T-helper 2 cell treated with Interferon-gamma antibody and Interleukin-4, amounts not matched to agents 100 ng/mL and 5 ng/mL, for 36 hours (primary cell): Measurements from ENCODE around the gene USO1. TPM values are rescaled to one million over a fixed set of nuclear protein-coding genes. Genes with fewer than 3 reads are reported as not detected.

Experiments used
- intact Hi-C: fragments of 100-400 bp; cut with micrococcal nuclease; formaldehyde crosslinking; loops from one replicate; pipeline ENCODE4 v1.15.1; 2023
- total RNA-seq: library from RNA; stranded (reverse); gene quantifications from 2 replicates; pipeline ENCODE4 v1.2.3, GENCODE V29; 2022

USO1 gene
- total RNA-seq, 1 donor from 2014 or later, result 49.3 TPM

DNA sequence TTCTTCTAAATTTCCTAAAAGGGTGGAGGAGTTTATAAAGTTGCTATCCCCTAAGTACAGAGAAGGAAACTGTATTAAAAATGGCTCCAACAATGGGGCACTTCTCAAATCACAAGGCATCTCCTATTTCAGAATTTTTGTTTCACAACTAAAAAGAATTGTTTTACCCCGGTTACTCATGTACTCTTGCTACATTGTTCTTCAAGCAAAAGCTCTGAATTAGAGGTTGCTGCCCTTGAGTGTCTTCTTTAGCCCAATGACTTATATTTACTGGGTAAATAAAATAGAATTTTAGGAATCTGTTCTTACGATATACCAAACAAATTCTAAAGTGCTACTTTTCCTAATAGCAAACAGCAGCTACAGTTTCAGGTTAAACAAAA is 110.4 kb downstream of the USO1 start:
- intact Hi-C loops, result no loop called here

DNA sequence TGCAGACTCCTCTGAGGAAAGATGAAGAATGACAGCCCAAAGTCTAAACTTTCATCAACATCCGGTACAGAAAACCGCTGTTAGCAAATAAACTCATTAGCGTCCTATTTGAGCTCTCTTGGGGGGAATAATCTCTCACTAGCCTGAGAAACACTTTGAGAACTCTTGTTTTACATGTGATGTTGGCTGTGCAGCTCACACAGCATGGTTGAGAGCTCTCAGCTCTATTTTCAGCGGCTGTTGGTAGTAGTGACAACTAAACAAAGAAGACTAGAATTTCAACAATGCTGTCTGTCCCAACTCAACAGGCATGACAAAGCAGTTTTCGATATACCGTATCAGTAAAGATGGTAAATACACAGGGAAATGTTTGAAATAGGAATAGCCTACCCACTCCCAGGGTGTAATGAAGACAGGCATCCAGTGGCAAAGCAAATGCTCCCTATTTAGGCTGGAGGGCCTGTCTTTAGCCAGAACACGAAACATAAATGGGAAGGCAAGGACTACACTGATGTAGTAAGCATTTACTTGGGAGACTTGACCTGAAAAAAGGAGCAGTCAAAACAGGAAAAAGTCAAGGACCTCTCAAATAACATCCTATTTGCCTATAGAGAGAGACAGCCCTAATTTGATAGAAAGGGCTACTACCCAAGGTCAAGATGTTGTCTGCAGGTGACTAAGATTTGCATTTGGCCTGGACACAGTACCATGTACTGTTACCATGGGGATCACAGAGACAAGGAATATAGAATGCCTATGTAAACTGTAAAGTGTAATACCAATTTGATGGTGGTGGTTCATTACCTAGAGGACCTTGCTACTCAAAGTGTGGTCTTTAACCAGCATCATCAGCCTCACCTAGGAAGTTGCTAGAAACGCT is 117.5 kb downstream of the USO1 start:
- intact Hi-C loops, result loop anchor here (10.0 kb wide), 1 partner anchor 187 kb away; no protein-coding TSS in a partner anchor

- intact Hi-C loops, result loop anchor here (10.0 kb wide), 1 partner anchor 189 kb away; no protein-coding TSS in a partner anchor
Observed at GRCh38 chr4:75843596-75843995, 119.2 kb downstream of the USO1 start.

DNA sequence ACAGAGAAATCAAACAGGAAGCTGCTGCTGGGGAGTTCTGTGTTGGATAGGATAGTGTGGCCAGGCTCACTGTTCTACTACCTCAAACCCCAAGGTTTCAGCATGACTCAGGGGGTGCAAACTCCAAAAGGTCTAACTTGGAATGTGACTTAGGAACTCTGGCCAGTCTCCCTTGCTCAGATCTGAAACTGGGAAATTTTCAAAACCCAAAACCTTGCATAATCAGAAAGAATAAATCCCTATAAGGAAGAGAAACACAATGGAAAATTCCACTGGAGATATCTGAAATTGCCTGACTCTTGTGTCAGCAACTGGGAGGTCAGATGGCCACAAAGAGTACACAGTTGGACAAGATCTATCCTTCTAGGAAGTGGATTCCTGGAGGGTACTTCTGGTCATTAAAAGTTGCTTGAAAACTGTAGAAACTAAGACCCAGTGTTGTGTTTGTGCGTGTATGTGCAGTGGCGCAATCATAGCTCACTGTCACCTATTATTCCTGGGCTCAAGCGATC is 119.8 kb downstream of the USO1 start:
- intact Hi-C loops, result loop anchor here (10.0 kb wide), 1 partner anchor 189 kb away; no protein-coding TSS in a partner anchor

- intact Hi-C loops, result loop anchor here (5.0 to 10.0 kb wide), 2 partner anchors 124 to 191 kb away; partner anchors contain the start of gene USO1
Observed at GRCh38 chr4:75845992-75846391, 121.6 kb downstream of the USO1 start.

- intact Hi-C loops, result loop anchor here (5.0 to 10.0 kb wide), 2 partner anchors 126 to 193 kb away; partner anchors contain the start of gene USO1
Observed at GRCh38 chr4:75848171-75848760, 123.9 kb downstream of the USO1 start.

GRCh38 chr4:75848891-75849290 is 124.5 kb downstream of the USO1 start:
- intact Hi-C loops, result loop anchor here (5.0 to 10.0 kb wide), 2 partner anchors 127 to 194 kb away; partner anchors contain the start of gene USO1

- intact Hi-C loops, result loop anchor here (5.0 to 10.0 kb wide), 2 partner anchors 127 to 195 kb away; partner anchors contain the start of gene USO1
Observed at GRCh38 chr4:75849461-75849860, 125.1 kb downstream of the USO1 start.

GRCh38 chr4:75858721-75859120 is 134.3 kb downstream of the USO1 start:
- intact Hi-C loops, result no loop called here

DNA sequence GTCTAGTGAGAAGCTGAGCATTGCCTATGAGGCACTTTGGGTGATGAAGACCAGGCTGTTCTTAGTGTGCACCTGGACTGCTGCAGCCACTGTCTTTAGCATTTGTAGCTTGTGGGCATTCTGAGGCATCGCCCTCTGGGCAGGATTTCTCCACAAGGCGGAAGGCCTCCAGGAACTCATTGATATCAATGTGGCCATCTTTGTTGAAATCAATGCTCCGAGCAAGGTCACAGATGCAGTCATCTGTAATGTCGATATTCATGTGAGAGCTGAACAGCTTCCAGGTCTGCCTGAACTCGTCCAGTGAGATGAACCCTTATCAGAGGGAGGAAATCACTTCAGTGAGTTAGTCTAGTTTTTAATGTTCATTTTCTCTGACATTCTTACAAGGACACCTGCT is 136.2 kb downstream of the USO1 start:
- intact Hi-C loops, result no loop called here

Other genes with a start within 250 kb of the USO1 start
- 24.2 and 24.9 TPM in 2 replicates for gene RCHY1, start 210.2 kb upstream of the USO1 start, total RNA-seq
- gene THAP6, start 210.1 kb upstream of the USO1 start, total RNA-seq, result 13.7 and 19.2 TPM in 2 replicates
- 0.86 and 1.2 TPM in 2 replicates for gene ODAPH, start 168.5 kb upstream of the USO1 start, total RNA-seq
- gene CDKL2, start 94.0 kb upstream of the USO1 start, total RNA-seq, result 0.34 and 0.75 TPM in 2 replicates
- 136 and 141 TPM in 2 replicates for gene G3BP2, start 51.2 kb upstream of the USO1 start, total RNA-seq
- 0.07 and 0.52 TPM in 2 replicates for gene PPEF2, start 177.9 kb downstream of the USO1 start, total RNA-seq
- 37.7 and 40.9 TPM in 2 replicates for gene NAAA, start 216.4 kb downstream of the USO1 start, total RNA-seq